ENCODE measurements around the gene FEN1. TPM values are rescaled to one million over a fixed set of nuclear protein-coding genes. Genes with fewer than 3 reads are reported as not detected.

The FEN1 gene
- total RNA-seq, 1 experiment from 2014 or later = 89.5 TPM

- TF ChIP-seq MAX (IDR thresholded peaks at IDR 0.05) (no peak), ZBTB33 (IDR thresholded peaks at IDR 0.05; ENCODE audit: extremely low read depth, insufficient replicate concordance, low read length) (no peak), CBX3 (IDR thresholded peaks at IDR 0.05; ENCODE audit: low read depth) (no peak), ZFX (IDR thresholded peaks at IDR 0.05) (no peak)
- no peaks in the 10 kb centered on the region for H4K20me1 ChIP-seq (ENCODE audit: insufficient read depth)
- no peaks in the 10 kb centered on the region for H3K9me3 ChIP-seq (ENCODE audit: control insufficient read depth in 1 of 2, insufficient read depth in 1 of 2, low read depth in 1 of 2, low read length in 2 of 2)
- no peak overlapping the region for H3K9ac ChIP-seq (ENCODE audit: low read length)
- no peaks in the 10 kb centered on the region for H3K4me1 ChIP-seq (ENCODE audit: control insufficient read depth in 1 of 2, insufficient read depth in 2 of 2, low read length in 2 of 2)
- no peaks in the 10 kb centered on the region for H3K27me3 ChIP-seq (ENCODE audit: insufficient read depth, low read length)
- intact Hi-C loops (cut with micrococcal nuclease) = no loop called here
- CTCF ChIA-PET = interaction anchor here (0.5 kb wide), 1 partner anchor 16 kb away, joined by 3 read pairs; no protein-coding TSS in a partner anchor
- BruUV-seq (replicated peaks) = no TSS peak
- no peak overlapping the region for H3K4me2 ChIP-seq (ENCODE audit: low read length)
- no peak overlapping the region for H3K4me3 ChIP-seq (replicated peaks in 1 of 2; ENCODE audit: low read depth in 1 of 2, low read length in 2 of 2)
- no peak overlapping the region for H3K27ac ChIP-seq (ENCODE audit: low read depth, low read length)
- no peaks in the 10 kb centered on the region for H3K9me2 ChIP-seq (ENCODE audit: insufficient read depth)
- DNase-seq (ENCODE audit: low read depth, low spot score) (no peak), ATAC-seq (no peak)
- POLR2A ChIA-PET = interaction anchor here (1.1 kb wide), 1 partner anchor 9 kb away, joined by 3 read pairs; no protein-coding TSS in a partner anchor
- RAD21 ChIA-PET (ENCODE audit: low non-redundant PET in 1 of 2, low total read pairs in 2 of 2, uncharacterized antibody in 2 of 2, unreplicated experiment in 2 of 2) = no interaction called here
- no peaks in the 10 kb centered on the region for H3K79me2 ChIP-seq (ENCODE audit: insufficient read depth, low read length)
- peaks cover 10 to 30% of the 10 kb centered on the region in 2 experiments; a peak in 3 of 4 replicates for H3K36me3 ChIP-seq (ENCODE audit: control insufficient read depth in 1 of 2, insufficient read depth in 2 of 2, low read length in 2 of 2)
- H2AFZ ChIP-seq (ENCODE audit: low read depth, low read length, poor library complexity, severe bottlenecking) = no peak overlapping the region
These were observed 9.9 kb upstream of the FEN1 start for GRCh38 chr11:61782841-61783240.

- H3K27ac ChIP-seq (ENCODE audit: low read depth, low read length) = no peak overlapping the region
- ATAC-seq (no peak), DNase-seq (ENCODE audit: low read depth, low spot score) (no peak)
- ChIA-PET RAD21 (ENCODE audit: low non-redundant PET in 1 of 2, low total read pairs in 2 of 2, uncharacterized antibody in 2 of 2, unreplicated experiment in 2 of 2) (no interaction called here), POLR2A (no interaction called here), CTCF (interaction anchor here (1.7 kb wide), 1 partner anchor 36 kb away, joined by 5 read pairs; no protein-coding TSS in a partner anchor)
- BruUV-seq (replicated peaks) = no TSS peak
- H3K9me2 ChIP-seq (ENCODE audit: insufficient read depth) = no peaks in the 10 kb centered on the region
- H3K27me3 ChIP-seq (ENCODE audit: insufficient read depth, low read length) = no peaks in the 10 kb centered on the region
- H3K4me1 ChIP-seq (ENCODE audit: control insufficient read depth in 1 of 2, insufficient read depth in 2 of 2, low read length in 2 of 2) = no peaks in the 10 kb centered on the region
- peaks cover 12 to 33% of the 10 kb centered on the region in 2 experiments; a peak in 3 of 4 replicates for H3K36me3 ChIP-seq (ENCODE audit: control insufficient read depth in 1 of 2, insufficient read depth in 2 of 2, low read length in 2 of 2)
- no peaks in the 10 kb centered on the region for H3K79me2 ChIP-seq (ENCODE audit: insufficient read depth, low read length)
- H3K4me2 ChIP-seq (ENCODE audit: low read length) = no peak overlapping the region
- H3K9ac ChIP-seq (ENCODE audit: low read length) = no peak overlapping the region
- TF ChIP-seq CTCF (IDR thresholded peaks at IDR 0.05 in 2 of 3, conservative IDR thresholded peaks at IDR 0.05 in 1 of 3; ENCODE audit: borderline replicate concordance in 1 of 3, insufficient read depth in 1 of 3, low read depth in 2 of 3, low read length in 2 of 3) (no peak), ZBTB33 (IDR thresholded peaks at IDR 0.05; ENCODE audit: extremely low read depth, insufficient replicate concordance, low read length) (no peak)
- no peak overlapping the region for H3K4me3 ChIP-seq (replicated peaks in 1 of 2; ENCODE audit: low read depth in 1 of 2, low read length in 2 of 2)
- no peak overlapping the region for H2AFZ ChIP-seq (ENCODE audit: low read depth, low read length, poor library complexity, severe bottlenecking)
- intact Hi-C loops (cut with micrococcal nuclease) = no loop called here
- no peaks in the 10 kb centered on the region for H3K9me3 ChIP-seq (ENCODE audit: control insufficient read depth in 1 of 2, insufficient read depth in 1 of 2, low read depth in 1 of 2, low read length in 2 of 2)
- H4K20me1 ChIP-seq (ENCODE audit: insufficient read depth) = no peaks in the 10 kb centered on the region
These were observed 8.8 kb upstream of the FEN1 start for GRCh38 chr11:61783717-61784505.

All from HCT116 (cell line).